IPS-20b (cell line): ENCODE data around the gene FAM83F.
A peak's percentile ranks its signal among the peaks of the same experiment; 100 is the strongest.

Experiments used
- H3K27ac ChIP-seq: one replicate; pipeline ENCODE4 v1.5.1; 2013; ENCODE audit warnings: low read length
- H3K27me3 ChIP-seq: 2 replicates; pipeline ENCODE4 v1.6.1; 2013; ENCODE audit warnings: mild to moderate bottlenecking, low read length, inconsistent platforms; ENCODE audit not compliant: insufficient read depth
- H3K36me3 ChIP-seq: 2 replicates; pipeline ENCODE4 v1.6.1; 2013; ENCODE audit warnings: low read depth, mild to moderate bottlenecking, inconsistent platforms, low read length, moderate library complexity; ENCODE audit not compliant: insufficient read depth
- H3K4me1 ChIP-seq: 2 replicates; pipeline ENCODE4 v1.6.1; 2013; ENCODE audit warnings: mild to moderate bottlenecking, control low read depth, inconsistent platforms, low read length, moderate library complexity; ENCODE audit not compliant: insufficient read depth
- H3K4me3 ChIP-seq: 2 replicates; pipeline ENCODE4 v1.5.1; 2013; ENCODE audit warnings: mild to moderate bottlenecking, low read length, inconsistent platforms
- H3K9ac ChIP-seq: 2 replicates; pipeline ENCODE4 v1.6.1; 2013; ENCODE audit warnings: low read depth, mild to moderate bottlenecking, inconsistent platforms, low read length, moderate library complexity
- H3K9me3 ChIP-seq: 2 replicates; pipeline ENCODE4 v1.6.1; 2013; ENCODE audit warnings: mild to moderate bottlenecking, low read depth, low read length, inconsistent platforms; ENCODE audit not compliant: insufficient read depth

FAM83F gene

DNA sequence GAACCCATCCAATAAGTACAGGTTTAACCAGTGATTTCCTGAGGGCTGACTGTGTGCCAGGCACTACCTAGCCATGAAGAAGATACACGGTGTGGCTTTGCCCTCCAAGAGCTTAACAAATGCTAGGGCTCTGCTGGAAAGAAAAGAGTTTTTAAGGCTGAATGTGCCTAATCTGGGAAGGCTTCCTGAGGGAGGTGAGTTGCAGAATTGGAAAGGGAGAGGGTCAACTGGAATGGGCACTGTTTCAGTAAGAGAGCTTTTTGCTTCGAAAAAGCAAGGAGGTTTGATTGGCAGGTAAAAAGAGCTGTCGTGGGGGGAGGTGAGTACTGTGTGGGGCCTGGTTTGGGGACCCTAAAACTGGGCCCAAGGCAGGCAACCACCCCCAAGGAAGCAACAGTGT is 2.7 kb downstream of the FAM83F start:
- peak overlapping the region; percentile 65; the same call in 1 of the 2 replicates for H3K9ac ChIP-seq
- H3K9me3 ChIP-seq = no peaks in the 10 kb centered on the region
- H3K27me3 ChIP-seq = peaks cover 39% of the 10 kb centered on the region
- H3K4me1 ChIP-seq = peaks cover 59% of the 10 kb centered on the region
- H3K36me3 ChIP-seq = no peaks in the 10 kb centered on the region
- H3K27ac ChIP-seq = peak overlapping the region; percentile 2
- H3K4me3 ChIP-seq = peak overlapping the region; percentile 31; the same call in 1 of the 2 replicates

DNA sequence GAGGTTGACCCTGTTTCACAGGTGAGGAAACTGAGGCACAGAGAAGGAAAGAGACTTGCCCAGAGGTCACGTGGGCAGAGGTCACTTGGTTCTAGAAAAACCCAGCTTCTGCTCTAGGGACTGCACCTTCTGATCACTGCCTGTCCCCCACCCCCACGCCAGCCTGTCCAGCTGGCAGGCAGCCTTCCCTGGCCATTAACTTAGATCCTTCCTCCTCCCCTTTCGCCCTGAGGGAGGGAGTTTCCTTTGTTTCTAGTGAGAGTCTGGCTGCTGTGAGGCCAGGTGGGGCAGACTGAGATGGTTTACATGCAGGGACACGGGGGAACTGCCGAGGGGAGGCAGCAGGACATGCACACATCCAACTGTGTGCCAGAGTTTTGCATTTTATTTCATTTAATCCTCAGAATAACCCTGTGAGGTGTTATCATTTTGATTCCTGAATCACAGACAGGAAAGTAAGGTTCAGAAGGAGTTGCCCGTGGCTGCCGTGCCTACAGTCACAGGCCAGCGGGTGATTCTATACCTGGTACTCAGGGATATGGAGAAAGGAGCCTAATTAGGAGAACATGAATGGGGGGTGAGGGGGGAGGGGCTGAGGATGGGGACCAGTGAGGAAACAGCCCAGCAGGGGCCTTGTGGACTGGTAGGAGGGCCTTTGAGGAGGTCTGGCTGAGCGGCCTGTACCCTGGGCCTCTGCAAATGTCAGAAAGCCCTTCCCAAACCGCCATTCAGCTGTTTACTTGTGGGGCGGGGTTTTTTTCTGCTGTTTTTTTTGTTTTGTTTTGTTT is 3.4 kb downstream of the FAM83F start:
- Histone ChIP-seq H3K4me3 (peak overlapping the region; percentile 38; the same call in 1 of the 2 replicates), H3K9me3 (no peaks in the 10 kb centered on the region), H3K36me3 (no peaks in the 10 kb centered on the region), H3K9ac (peak overlapping the region; percentile 65; the same call in 1 of the 2 replicates), H3K27ac (peak overlapping the region; percentile 2), H3K27me3 (peaks cover 32% of the 10 kb centered on the region), H3K4me1 (peaks cover 64% of the 10 kb centered on the region)

DNA sequence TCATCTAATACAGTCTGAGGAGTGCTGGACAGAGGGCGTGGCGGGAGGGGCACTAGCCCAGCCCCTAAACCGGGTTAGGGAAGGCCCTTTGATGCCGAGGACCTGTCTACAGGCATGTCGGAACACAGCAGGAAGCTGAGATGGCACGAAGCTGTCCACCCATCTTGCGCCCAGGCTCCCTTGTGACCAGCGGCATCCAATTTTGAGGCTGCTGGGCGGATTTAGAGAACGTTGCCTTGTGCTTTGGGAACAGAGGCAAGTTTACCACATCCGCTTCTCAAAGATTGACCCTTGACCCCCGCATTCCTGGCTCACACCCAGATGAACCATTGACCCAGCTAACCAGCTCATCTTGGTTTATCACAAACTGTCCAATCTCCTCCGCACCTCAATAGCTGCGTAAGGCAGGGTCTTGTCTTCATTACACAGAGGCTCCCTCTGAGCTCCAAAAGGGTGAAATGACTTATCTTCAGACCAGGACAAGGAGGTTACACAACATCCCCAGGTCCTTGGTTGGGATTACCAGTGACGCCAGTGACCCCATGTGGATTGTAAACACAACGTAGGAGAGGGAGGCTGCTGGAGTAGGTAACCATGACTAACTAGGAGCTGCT is 4.5 kb downstream of the FAM83F start:
- peak overlapping the region; percentile 2 for H3K27ac ChIP-seq
- H3K4me1 ChIP-seq = peaks cover 63% of the 10 kb centered on the region
- peaks cover 21% of the 10 kb centered on the region for H3K27me3 ChIP-seq

DNA sequence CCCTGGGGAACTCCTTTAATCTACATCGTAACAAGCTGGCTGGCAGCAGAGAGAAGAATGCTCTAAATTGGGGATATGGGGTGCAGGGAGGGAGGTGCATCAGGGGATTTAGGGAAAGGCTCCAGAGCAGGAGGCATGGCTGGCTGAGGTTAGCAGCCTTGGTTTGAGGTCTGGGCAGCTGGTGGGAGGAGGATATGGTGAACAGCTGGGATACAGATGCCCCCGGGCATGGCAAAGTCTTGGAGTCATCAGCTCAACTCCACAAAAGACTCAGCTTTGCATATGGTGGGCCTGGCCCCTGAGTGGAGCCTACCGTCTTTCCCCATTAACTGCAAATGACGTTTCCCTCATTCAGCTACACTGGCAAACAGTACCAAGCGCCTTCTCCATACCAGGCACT is 5.4 kb downstream of the FAM83F start:
- Histone ChIP-seq H3K4me3 (no peak overlapping the region), H3K9me3 (no peaks in the 10 kb centered on the region), H3K36me3 (no peaks in the 10 kb centered on the region), H3K4me1 (peaks cover 63% of the 10 kb centered on the region), H3K9ac (no peak overlapping the region), H3K27me3 (peaks cover 15% of the 10 kb centered on the region), H3K27ac (no peak overlapping the region)

More for the DNA sequence above, 4.5 kb downstream of the FAM83F start:
- Histone ChIP-seq H3K4me3 (no peak overlapping the region; the same call in 1 of the 2 replicates), H3K9me3 (no peaks in the 10 kb centered on the region), H3K36me3 (no peaks in the 10 kb centered on the region), H3K9ac (peak overlapping the region; percentile 65; the same call in 1 of the 2 replicates)

DNA sequence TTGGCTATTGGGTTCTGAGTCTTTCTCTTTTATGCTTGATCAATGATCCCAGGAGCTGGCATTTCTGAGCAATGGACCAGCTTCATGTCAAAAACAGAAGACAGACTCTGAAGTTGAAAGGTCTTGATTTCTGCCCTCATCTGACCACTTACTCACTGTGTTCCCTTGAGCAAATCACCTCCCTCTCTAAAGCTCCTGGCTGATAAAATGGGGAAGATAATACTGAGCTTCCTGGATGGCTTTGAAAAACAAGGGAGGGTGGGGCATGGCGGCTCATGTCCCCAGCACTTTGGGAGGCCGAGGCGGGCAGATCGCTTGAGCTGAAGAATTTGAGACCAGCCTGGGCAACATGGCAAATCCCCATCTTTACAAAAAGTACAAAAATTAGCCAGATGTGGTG is 6.4 kb downstream of the FAM83F start:
- H3K9me3 ChIP-seq = no peaks in the 10 kb centered on the region
- H3K27me3 ChIP-seq = peaks cover 6% of the 10 kb centered on the region
- no peak overlapping the region for H3K4me3 ChIP-seq
- no peak overlapping the region for H3K9ac ChIP-seq
- H3K36me3 ChIP-seq = no peaks in the 10 kb centered on the region
- no peak overlapping the region for H3K27ac ChIP-seq
- peaks cover 57% of the 10 kb centered on the region for H3K4me1 ChIP-seq

DNA sequence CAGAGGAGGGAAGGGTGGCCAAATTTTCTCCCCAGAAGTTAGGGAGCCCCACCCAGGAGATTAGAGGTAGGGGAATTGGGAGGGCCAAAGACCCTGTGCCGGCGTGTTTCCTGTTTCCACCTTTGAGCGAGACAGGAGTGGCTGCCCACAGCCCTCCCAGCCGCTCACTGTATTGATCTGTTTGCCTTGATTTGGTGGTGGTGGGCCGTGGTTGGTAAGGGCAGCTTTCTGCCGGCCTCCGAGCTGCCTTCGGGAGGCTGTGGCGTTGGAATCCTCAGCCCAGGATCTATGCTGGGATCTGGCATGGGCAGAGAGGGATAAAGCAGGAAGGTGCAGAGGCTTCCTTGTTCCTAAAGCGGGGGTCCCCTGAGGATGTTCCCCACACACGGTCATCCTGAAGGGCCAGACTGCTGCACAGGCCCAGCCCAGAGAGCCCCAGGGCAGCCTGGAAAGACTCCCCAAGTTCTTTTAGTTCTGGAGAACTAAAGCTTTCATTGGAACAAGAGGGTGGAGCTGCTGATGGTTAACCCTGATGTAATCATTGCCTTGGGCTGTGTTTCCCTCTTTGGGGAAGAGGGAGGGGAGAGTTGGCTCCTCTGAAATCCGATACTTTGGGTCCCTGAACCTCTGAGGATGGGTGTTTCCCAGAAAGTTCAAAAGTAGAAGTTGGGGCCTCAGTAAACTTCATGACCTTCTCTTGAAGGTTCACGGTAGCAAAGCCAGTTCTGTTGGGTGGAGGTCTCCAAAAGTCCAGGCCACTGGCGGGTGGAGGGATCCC is 7.2 kb downstream of the FAM83F start:
- no peak overlapping the region for H3K4me3 ChIP-seq
- H3K27me3 ChIP-seq = no peaks in the 10 kb centered on the region
- H3K4me1 ChIP-seq = peaks cover 49% of the 10 kb centered on the region
- H3K9me3 ChIP-seq = no peaks in the 10 kb centered on the region
- no peak overlapping the region for H3K27ac ChIP-seq
- no peaks in the 10 kb centered on the region for H3K36me3 ChIP-seq
- H3K9ac ChIP-seq = peak overlapping the region; percentile 52; the same call in 1 of the 2 replicates

DNA sequence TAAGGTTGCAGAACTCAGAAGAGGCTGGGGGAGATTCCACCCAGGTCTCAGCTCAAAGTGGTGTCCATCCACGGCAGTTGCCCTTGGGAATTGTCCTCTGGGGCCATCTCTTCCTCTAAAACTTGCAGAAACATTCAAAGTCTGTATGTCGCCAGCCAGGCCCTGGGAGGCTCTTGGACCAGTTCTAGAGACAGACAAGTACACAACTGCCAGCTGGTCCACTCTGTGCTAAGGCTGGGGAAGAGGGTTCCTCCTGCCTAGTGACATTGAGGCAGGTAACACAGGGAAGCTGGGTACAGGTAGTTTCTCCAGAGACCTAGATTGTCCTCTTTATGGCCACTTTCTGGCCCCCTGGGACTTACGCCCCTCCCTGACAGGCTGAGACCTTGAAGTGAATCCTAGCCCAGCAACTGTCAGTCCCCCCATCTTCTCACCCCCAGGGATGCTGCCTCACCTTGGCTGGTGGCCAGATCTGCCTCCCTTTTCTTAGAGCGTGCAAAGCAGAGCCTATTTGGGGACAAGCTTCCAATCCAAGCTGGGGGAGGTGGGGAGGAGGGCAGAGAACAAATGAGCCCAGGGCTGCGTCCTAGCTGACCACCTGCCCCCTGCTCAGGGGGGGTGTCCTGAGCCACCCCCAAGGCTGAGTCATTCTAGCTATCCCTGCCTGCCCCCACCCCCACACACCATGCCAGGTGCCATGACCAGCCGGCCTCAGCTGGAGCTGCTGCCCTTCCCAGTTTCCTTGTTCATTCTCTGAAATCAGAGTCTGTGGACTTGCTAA is 8.4 kb downstream of the FAM83F start:
- no peak overlapping the region for H3K27ac ChIP-seq
- no peak overlapping the region for H3K4me3 ChIP-seq
- no peaks in the 10 kb centered on the region for H3K9me3 ChIP-seq
- no peaks in the 10 kb centered on the region for H3K36me3 ChIP-seq
- H3K27me3 ChIP-seq = no peaks in the 10 kb centered on the region; the same call in 1 of the 2 replicates
- H3K9ac ChIP-seq = no peak overlapping the region
- peaks cover 37% of the 10 kb centered on the region for H3K4me1 ChIP-seq

DNA sequence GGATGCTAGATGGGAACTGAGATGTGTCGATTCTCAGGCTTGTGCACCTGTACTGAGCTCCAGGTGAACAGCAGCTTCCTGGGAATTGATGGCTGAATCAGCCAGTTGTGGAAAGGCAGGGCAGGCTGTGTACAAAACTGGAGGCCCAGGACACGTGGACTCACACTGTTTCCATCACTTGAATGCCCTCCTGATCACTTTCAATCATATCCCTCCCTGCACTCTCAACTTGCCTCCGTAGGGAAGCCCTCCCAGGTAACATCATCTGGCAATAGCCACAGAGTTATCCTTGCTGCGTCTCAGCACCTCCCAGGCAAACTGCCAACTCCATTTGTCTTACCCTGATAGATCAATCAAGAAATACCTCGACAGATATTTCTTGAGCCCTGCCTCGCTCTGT is 10.1 kb downstream of the FAM83F start:
- Histone ChIP-seq H3K9ac (no peak overlapping the region), H3K27me3 (no peaks in the 10 kb centered on the region; the same call in 1 of the 2 replicates), H3K4me3 (no peak overlapping the region), H3K9me3 (no peaks in the 10 kb centered on the region), H3K4me1 (peaks cover 43% of the 10 kb centered on the region), H3K27ac (no peak overlapping the region), H3K36me3 (no peaks in the 10 kb centered on the region)

DNA sequence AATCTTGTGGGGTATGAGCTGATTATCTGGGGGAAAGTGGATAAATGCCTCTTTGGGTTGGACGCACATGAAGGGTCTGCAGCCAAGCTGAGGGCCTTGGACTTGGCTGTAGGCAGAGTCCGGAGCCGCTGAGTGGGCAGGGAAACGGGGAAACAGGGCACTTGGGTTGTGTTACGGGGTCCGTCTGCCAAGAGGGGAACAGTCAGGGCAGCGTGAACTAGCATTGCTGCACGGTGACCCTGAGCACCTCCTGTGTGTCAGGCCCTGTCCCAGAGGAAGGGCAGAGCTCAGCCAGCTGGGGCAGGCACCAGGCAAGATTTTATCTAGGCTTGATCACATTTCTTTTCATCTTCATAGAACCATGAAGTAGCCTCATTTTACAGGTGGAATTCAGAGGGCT is 11.9 kb downstream of the FAM83F start:
- Histone ChIP-seq H3K4me3 (no peak overlapping the region), H3K27me3 (no peaks in the 10 kb centered on the region; the same call in 1 of the 2 replicates), H3K36me3 (no peaks in the 10 kb centered on the region), H3K27ac (no peak overlapping the region), H3K9ac (no peak overlapping the region), H3K9me3 (no peaks in the 10 kb centered on the region), H3K4me1 (peaks cover 37% of the 10 kb centered on the region)

DNA sequence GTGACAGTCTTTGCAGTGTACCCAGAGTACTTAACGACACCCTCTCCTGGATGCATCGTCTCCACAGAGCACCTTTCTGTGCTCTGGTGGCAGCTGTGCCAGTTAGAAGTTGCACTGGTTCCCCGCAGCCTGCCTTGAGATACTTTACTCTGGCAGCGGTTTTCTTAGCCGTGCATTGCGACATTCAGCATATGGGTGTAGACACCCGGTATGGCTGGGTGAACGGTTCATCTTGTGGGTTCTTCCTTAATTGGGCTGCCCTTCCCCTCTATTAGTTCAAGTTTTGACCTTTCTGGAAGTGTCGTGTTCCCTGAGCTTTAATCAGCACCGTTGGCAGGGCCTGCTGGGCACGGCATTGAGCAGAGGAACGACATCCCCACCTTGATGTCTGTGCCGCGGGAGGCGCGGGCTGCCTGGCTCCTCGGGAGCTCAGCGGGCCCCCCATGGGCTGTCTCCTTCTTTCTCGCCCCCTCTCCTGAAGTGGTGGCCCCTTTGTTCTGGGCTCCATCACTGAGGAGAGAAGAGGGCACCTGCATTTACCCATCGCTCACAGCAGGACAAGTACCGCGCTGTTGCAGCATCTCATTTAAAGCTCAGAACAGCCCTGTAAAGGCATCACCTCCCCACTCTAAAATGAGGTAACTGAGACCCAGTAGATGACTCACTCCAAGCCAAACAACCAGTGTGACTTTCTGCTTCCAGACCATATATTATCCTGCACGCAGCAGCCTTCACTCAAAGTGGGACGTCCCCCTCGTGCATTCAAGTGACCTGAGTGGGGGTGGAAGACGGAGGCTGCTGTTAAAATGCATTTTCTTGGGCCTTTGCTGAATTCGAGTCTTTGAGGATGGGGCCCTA is 13.3 kb downstream of the FAM83F start:
- H3K27ac ChIP-seq = no peak overlapping the region
- H3K4me1 ChIP-seq = peaks cover 25% of the 10 kb centered on the region
- no peak overlapping the region; the same call in 1 of the 2 replicates for H3K9ac ChIP-seq
- no peaks in the 10 kb centered on the region; the same call in 1 of the 2 replicates for H3K27me3 ChIP-seq
- H3K4me3 ChIP-seq = no peak overlapping the region
- H3K9me3 ChIP-seq = no peaks in the 10 kb centered on the region
- no peaks in the 10 kb centered on the region for H3K36me3 ChIP-seq
